DOHH2 (cell line): ENCODE results near the gene ELAVL1.

Experiments
- EZH2phosphoT487 ChIP-seq: fragments of 200-600 bp; sonication (generic); IDR thresholded peaks from 2 replicates; pipeline ENCODE4 v1.6.1; 2017; ENCODE audit warnings: borderline replicate concordance, mild to moderate bottlenecking, antibody characterized with exemption, low read length, moderate library complexity, mixed read lengths
- TF ChIP-seq, protein P1 (sequence below): fragments of 200-600 bp; sonication (generic); IDR thresholded peaks from one replicate; pipeline ENCODE4 v1.5.1; 2014; ENCODE audit warnings: antibody characterized with exemption, mild to moderate bottlenecking, low read depth, low read length; ENCODE audit not compliant: poor library complexity, severe bottlenecking

DNA sequence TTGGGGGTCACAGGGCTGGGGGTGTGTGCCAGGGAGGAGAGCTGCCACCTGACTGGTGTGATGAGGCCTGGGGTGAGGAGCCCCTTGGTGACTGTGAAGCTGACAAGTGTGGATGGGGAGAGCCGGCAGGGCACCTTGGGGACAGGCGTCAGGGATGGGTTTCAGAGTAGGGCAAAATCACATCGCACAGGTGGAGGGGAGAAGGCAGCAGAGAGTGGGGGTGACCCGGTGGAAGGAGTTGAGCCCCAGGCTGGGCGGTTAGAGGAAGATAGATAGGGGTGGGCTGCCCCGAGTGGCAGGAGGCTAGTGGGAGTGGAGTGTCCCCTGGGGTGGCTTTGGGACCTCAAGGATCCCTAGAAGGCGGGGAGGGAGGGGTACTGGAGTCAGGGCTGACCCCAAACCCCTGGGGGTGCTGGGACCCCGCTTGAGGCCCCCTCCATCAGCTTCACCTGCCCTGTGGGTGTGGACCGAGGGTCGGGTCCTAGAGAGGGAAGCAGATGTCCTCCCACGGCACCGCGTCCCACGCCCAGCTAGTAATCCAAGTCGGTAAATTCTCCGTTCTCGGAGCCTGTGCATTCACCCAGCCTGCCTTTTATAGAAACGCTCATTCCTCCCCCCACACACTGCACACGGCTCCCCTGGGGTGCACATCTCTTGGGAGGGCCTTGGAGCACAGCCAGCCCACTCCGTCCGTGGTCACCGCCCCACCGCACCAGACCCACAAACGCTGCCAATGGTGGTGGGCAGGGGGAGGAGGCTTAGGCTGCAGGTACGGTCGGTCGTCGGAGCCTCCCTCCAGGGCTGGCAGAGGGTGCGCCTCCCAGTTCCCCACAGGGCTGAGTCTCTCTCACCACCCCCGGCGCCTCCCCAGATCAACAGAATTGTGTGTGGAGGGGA is 81.9 kb downstream of the ELAVL1 start:
- TF ChIP-seq, protein P1, sequence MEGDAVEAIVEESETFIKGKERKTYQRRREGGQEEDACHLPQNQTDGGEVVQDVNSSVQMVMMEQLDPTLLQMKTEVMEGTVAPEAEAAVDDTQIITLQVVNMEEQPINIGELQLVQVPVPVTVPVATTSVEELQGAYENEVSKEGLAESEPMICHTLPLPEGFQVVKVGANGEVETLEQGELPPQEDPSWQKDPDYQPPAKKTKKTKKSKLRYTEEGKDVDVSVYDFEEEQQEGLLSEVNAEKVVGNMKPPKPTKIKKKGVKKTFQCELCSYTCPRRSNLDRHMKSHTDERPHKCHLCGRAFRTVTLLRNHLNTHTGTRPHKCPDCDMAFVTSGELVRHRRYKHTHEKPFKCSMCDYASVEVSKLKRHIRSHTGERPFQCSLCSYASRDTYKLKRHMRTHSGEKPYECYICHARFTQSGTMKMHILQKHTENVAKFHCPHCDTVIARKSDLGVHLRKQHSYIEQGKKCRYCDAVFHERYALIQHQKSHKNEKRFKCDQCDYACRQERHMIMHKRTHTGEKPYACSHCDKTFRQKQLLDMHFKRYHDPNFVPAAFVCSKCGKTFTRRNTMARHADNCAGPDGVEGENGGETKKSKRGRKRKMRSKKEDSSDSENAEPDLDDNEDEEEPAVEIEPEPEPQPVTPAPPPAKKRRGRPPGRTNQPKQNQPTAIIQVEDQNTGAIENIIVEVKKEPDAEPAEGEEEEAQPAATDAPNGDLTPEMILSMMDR = no peak
- TF ChIP-seq EZH2phosphoT487 = no peak
